Endothelial cell of umbilical vein (primary cell): ENCODE data around the gene KAZN. TPM values are rescaled to one million over a fixed set of nuclear protein-coding genes. Genes with fewer than 3 reads are reported as not detected.

ENCODE experiments used
- BruUV-seq: library from RNA; stranded (reverse); fragments of 400-500 nt; replicated peaks from 2 replicates; lab custom pipeline; 2021; lab: Mats Ljungman, UMichigan
- CTCF ChIA-PET: fragments of 300-600, 350-600 bp; sonication (Branson Sonifier 250); formaldehyde crosslinking; loops from one replicate; lab custom pipeline; 2021; ENCODE audit warnings: antibody characterized with exemption, inconsistent platforms; lab: Charles Lee
- POLR2A ChIA-PET: fragments of 300-600, 350-600 bp; sonication (Branson Sonifier 250); formaldehyde crosslinking; loops from one replicate; lab custom pipeline; 2021; ENCODE audit warnings: antibody characterized with exemption, inconsistent platforms; lab: Charles Lee
- DNase-seq: peaks from one replicate; pipeline ENCODE4 v3.0.0-alpha.2; 2011; ENCODE audit warnings: low read depth, low spot score
- FAIRE-seq: peaks from 2 replicates; lab custom pipeline; 2011; peaks lifted over from hg19 to GRCh38; lab: Jason Lieb, UNC
- H2AFZ ChIP-seq: 2 replicates; pipeline ENCODE4 v1.6.0; 2012; ENCODE audit warnings: low read depth, low read length, control low read depth, inconsistent platforms
- H3K27ac ChIP-seq: 2 replicates; pipeline ENCODE4 v1.5.1; 2011; ENCODE audit warnings: low read depth, mild to moderate bottlenecking, control low read depth, low read length, moderate library complexity; ENCODE audit not compliant: insufficient read depth
- H3K27me3 ChIP-seq, 2 experiments: 2 replicates each; pipeline versions ENCODE4 v1.6.0 to v1.6.1; 2011; ENCODE audit warnings: low read length in 2 of 2, mixed read lengths in 1 of 2; ENCODE audit not compliant: control insufficient read depth in 2 of 2, insufficient read depth in 2 of 2
- H3K36me3 ChIP-seq, 2 experiments: 2 replicates in 1 of 2; 3 replicates in 1 of 2; pipeline ENCODE4 v1.5.1; 2011; ENCODE audit warnings: low read length in 2 of 2, mild to moderate bottlenecking in 1 of 2, moderate library complexity in 1 of 2; ENCODE audit not compliant: control insufficient read depth in 2 of 2, insufficient read depth in 2 of 2; ENCODE audit errors: extremely low read depth in 1 of 2
- H3K4me1 ChIP-seq: 3 replicates; pipeline ENCODE4 v1.5.1; 2011; ENCODE audit warnings: mild to moderate bottlenecking, low read length; ENCODE audit not compliant: control insufficient read depth, insufficient read depth; ENCODE audit errors: extremely low read depth
- H3K4me2 ChIP-seq: 2 replicates; pipeline ENCODE4 v1.6.1; 2011; ENCODE audit warnings: low read length, control low read depth, mixed read lengths; ENCODE audit not compliant: insufficient read depth
- H3K4me3 ChIP-seq, 3 experiments: fragments of 200-600 bp in 1 of 3; sonication (generic), shearing (Covaris generic) in 1 of 3; replicated peaks in 1 of 3; 2 replicates each; pipeline ENCODE4 v1.5.1; 2011 to 2016; ENCODE audit warnings: control low read depth in 3 of 3, low read length in 3 of 3, mild to moderate bottlenecking in 2 of 3, inconsistent platforms in 1 of 3, low read depth in 1 of 3, moderate library complexity in 1 of 3; ENCODE audit not compliant: insufficient read depth in 1 of 3
- H3K79me2 ChIP-seq: 2 replicates; pipeline ENCODE4 v1.6.0; 2012; ENCODE audit warnings: low read length, inconsistent platforms; ENCODE audit not compliant: control insufficient read depth, insufficient read depth
- H3K9ac ChIP-seq: replicated peaks from 2 replicates; pipeline ENCODE3; 2011; ENCODE audit warnings: low read length, control low read depth; ENCODE audit not compliant: insufficient read depth; ENCODE audit errors: extremely low read depth
- H3K9me1 ChIP-seq: replicated peaks from 3 replicates; pipeline ENCODE4 v1.6.0; 2011; ENCODE audit warnings: mild to moderate bottlenecking, low read length; ENCODE audit not compliant: control insufficient read depth, insufficient read depth; ENCODE audit errors: extremely low read depth
- H3K9me3 ChIP-seq: replicated peaks from 2 replicates; pipeline ENCODE4 v1.5.1; 2012; ENCODE audit warnings: low read length, inconsistent platforms; ENCODE audit not compliant: control insufficient read depth, insufficient read depth
- H4K20me1 ChIP-seq: replicated peaks from 2 replicates; pipeline ENCODE3; 2011; ENCODE audit warnings: mild to moderate bottlenecking, low read length; ENCODE audit not compliant: control insufficient read depth, insufficient read depth; ENCODE audit errors: extremely low read depth
- EZH2 ChIP-seq: IDR thresholded peaks from 2 replicates; pipeline ENCODE4 v1.6.1; 2012; ENCODE audit warnings: borderline replicate concordance, low read depth, mild to moderate bottlenecking, moderate library complexity, low read length, inconsistent platforms; ENCODE audit not compliant: severe bottlenecking
- FOS ChIP-seq: IDR thresholded peaks from 2 replicates; pipeline ENCODE4 v1.6.1; 2011; ENCODE audit warnings: mild to moderate bottlenecking, low read length, moderate library complexity, borderline replicate concordance; ENCODE audit not compliant: insufficient read depth
- GATA2 ChIP-seq: IDR thresholded peaks from 2 replicates; pipeline ENCODE4 v1.7.0; 2011; ENCODE audit warnings: low read depth, mild to moderate bottlenecking, moderate library complexity, mixed read lengths, low read length; ENCODE audit not compliant: insufficient read length, insufficient read depth
- JUN ChIP-seq: IDR thresholded peaks from 2 replicates; pipeline ENCODE4 v1.6.1; 2011; ENCODE audit warnings: borderline replicate concordance, low read depth; ENCODE audit not compliant: insufficient read length, insufficient read depth
- MYC ChIP-seq: IDR thresholded peaks from one replicate; pipeline ENCODE4 v1.6.1; 2011; ENCODE audit warnings: mild to moderate bottlenecking, low read depth, low read length
- POLR2A ChIP-seq: IDR thresholded peaks from 2 replicates; pipeline ENCODE4 v1.6.1; 2012; ENCODE audit warnings: low read depth, mild to moderate bottlenecking, control low read depth, low read length
- POLR2AphosphoS5 ChIP-seq: IDR thresholded peaks from 2 replicates; pipeline ENCODE4 v1.6.1; 2012; ENCODE audit warnings: low read depth, mild to moderate bottlenecking, control low read depth, low read length, moderate library complexity; ENCODE audit not compliant: insufficient read depth
- dilution Hi-C: fragments of 300-500 bp; cut with MboI; formaldehyde crosslinking; loops from one replicate; pipeline ENCODE4 v1.15.0; 2019; ENCODE audit warnings: low sequenced_read_pairs; ENCODE audit not compliant: extremely low pct_ligation_motif_present
- intact Hi-C: fragments of 100-400 bp; cut with micrococcal nuclease; formaldehyde crosslinking; loops from one replicate; pipeline ENCODE4 v1.10.0; 2022
- polyA plus RNA-seq, 4 experiments: library from polyadenylated mRNA; depleted of rRNA in 3 of 4; stranded (reverse) in 3 of 4; unstranded in 1 of 4; fragments of >200 nt; gene quantifications; 2 replicates each; pipeline versions ENCODE4 v1.2.1 to v1.2.3, GENCODE V29; 2011 to 2012; ENCODE audit warnings: missing spikeins in 1 of 4
- total RNA-seq: library from RNA; stranded (reverse); gene quantifications from 2 replicates; pipeline ENCODE4 v1.2.3, GENCODE V29; 2021
- TF ChIP-seq, protein P1 (sequence below), 2 donors: IDR thresholded peaks; 1 replicate in 1 of 2; 2 replicates in 1 of 2; pipeline ENCODE4 v1.5.1; 2011; ENCODE audit warnings: low read length in 2 of 2, mild to moderate bottlenecking in 2 of 2, moderate library complexity in 2 of 2, control low read depth in 1 of 2, inconsistent platforms in 1 of 2, low read depth in 1 of 2; ENCODE audit not compliant: insufficient read depth in 1 of 2; ENCODE audit errors: extremely low read depth in 1 of 2
- TF ChIP-seq, protein P2 (sequence below): IDR thresholded peaks from 2 replicates; pipeline ENCODE4 v1.6.1; 2011; ENCODE audit not compliant: insufficient read depth, insufficient read length

Gene KAZN
- total and polyA plus RNA-seq, 2 donors (not counting 3 experiments of a cell fraction or from before 2014, with no cell fraction given), result 1.6 to 5.8 TPM

DNA sequence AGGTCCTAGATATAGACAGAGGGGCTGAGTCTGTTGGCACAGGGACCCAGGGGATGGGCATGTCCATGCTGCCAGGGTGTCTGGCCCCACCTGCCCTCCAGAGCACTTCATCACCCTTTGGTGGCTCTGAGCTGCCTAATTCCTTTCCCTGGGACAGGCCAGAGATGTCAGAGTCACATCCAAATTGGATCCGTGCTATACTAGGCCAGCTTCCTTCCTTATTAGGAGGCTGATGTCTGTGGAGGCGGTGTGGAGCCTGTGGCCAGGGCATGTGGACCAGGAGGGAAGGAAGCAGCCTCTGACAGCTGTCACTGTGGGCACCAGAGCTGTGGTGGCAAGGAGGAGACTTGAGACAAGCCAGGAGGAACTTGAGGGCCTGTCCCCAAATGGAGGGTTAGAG is 477.3 kb downstream of the KAZN start:
- intact Hi-C loops (no loop called here), dilution Hi-C loops (no loop called here)
- no peaks in the 10 kb centered on the region for H4K20me1 ChIP-seq
- no peak for TF ChIP-seq JUN
- TF ChIP-seq POLR2AphosphoS5, result no peak
- no peak for TF ChIP-seq EZH2
- TF ChIP-seq, protein P1, sequence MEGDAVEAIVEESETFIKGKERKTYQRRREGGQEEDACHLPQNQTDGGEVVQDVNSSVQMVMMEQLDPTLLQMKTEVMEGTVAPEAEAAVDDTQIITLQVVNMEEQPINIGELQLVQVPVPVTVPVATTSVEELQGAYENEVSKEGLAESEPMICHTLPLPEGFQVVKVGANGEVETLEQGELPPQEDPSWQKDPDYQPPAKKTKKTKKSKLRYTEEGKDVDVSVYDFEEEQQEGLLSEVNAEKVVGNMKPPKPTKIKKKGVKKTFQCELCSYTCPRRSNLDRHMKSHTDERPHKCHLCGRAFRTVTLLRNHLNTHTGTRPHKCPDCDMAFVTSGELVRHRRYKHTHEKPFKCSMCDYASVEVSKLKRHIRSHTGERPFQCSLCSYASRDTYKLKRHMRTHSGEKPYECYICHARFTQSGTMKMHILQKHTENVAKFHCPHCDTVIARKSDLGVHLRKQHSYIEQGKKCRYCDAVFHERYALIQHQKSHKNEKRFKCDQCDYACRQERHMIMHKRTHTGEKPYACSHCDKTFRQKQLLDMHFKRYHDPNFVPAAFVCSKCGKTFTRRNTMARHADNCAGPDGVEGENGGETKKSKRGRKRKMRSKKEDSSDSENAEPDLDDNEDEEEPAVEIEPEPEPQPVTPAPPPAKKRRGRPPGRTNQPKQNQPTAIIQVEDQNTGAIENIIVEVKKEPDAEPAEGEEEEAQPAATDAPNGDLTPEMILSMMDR (IDR thresholded peaks at IDR 0.05; ENCODE audit: extremely low read depth in 1 of 2, insufficient read depth in 1 of 2, low read depth in 1 of 2, low read length in 2 of 2), result no peak
- TF ChIP-seq POLR2A, result no peak
- no peak for TF ChIP-seq MYC
- TF ChIP-seq, protein P2, sequence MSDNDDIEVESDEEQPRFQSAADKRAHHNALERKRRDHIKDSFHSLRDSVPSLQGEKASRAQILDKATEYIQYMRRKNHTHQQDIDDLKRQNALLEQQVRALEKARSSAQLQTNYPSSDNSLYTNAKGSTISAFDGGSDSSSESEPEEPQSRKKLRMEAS, result no peak
- TF ChIP-seq FOS, result no peak
- TF ChIP-seq GATA2, result no peak
- H3K4me3 ChIP-seq, result no peak overlapping the region
- ChIA-PET CTCF (interaction anchor here (1.1 kb wide), 1 partner anchor 29 kb away, joined by 3 read pairs; no protein-coding TSS in a partner anchor), POLR2A (no interaction called here)
- no peaks in the 10 kb centered on the region for H3K79me2 ChIP-seq
- H2AFZ ChIP-seq, result no peak overlapping the region
- no peak for FAIRE-seq
- no peaks in the 10 kb centered on the region for H3K9me3 ChIP-seq
- H3K4me2 ChIP-seq, result no peak overlapping the region
- H3K27me3 ChIP-seq, result no peaks in the 10 kb centered on the region
- H3K36me3 ChIP-seq, result no peaks in the 10 kb centered on the region
- no peaks in the 10 kb centered on the region for H3K4me1 ChIP-seq
- BruUV-seq, result no TSS peak
- no peak overlapping the region for H3K27ac ChIP-seq
- no peaks in the 10 kb centered on the region for H3K9me1 ChIP-seq
- no peak for DNase-seq
- no peak overlapping the region for H3K9ac ChIP-seq
